ENCODE measurements around the gene FADS3. TPM values are rescaled to one million over a fixed set of nuclear protein-coding genes. Genes with fewer than 3 reads are reported as not detected.

The FADS3 gene
- total and polyA plus RNA-seq, 2 donors (not counting 1 experiment from before 2014, with no cell fraction given) = 79.9 to 224 TPM

- Histone ChIP-seq H3K9ac (ENCODE audit: insufficient read depth, low read length) (no peak overlapping the region), H3K36me3 (ENCODE audit: control insufficient read depth, insufficient read depth, low read length) (peaks cover 58% of the 10 kb centered on the region), H3K9me3 (ENCODE audit: control insufficient read depth, insufficient read depth, low read depth, low read length) (no peaks in the 10 kb centered on the region), H4K20me1 (ENCODE audit: control insufficient read depth, extremely low read depth, insufficient read depth, low read length) (no peaks in the 10 kb centered on the region), H3K27ac (ENCODE audit: insufficient read depth, low read length) (no peak overlapping the region), H2AFZ (ENCODE audit: low read length) (no peak overlapping the region), H3K4me2 (ENCODE audit: extremely low read depth, insufficient read depth, low read length) (no peak overlapping the region), H3K4me3 (replicated peaks in 1 of 4; ENCODE audit: control extremely low read depth in 1 of 4, insufficient read depth in 1 of 4, low read depth in 3 of 4, low read length in 4 of 4) (no peak overlapping the region), H3K4me1 (ENCODE audit: control insufficient read depth, extremely low read depth, insufficient read depth, low read length) (no peaks in the 10 kb centered on the region), H3K27me3 (ENCODE audit: control insufficient read depth, insufficient read depth, low read length) (no peaks in the 10 kb centered on the region), H3K79me2 (ENCODE audit: control insufficient read depth, insufficient read depth, low read length) (no peaks in the 10 kb centered on the region)
- TF ChIP-seq EZH2 (IDR thresholded peaks at IDR 0.05; ENCODE audit: low read length, missing control alignments) = no peak
- TF ChIP-seq, protein P1, sequence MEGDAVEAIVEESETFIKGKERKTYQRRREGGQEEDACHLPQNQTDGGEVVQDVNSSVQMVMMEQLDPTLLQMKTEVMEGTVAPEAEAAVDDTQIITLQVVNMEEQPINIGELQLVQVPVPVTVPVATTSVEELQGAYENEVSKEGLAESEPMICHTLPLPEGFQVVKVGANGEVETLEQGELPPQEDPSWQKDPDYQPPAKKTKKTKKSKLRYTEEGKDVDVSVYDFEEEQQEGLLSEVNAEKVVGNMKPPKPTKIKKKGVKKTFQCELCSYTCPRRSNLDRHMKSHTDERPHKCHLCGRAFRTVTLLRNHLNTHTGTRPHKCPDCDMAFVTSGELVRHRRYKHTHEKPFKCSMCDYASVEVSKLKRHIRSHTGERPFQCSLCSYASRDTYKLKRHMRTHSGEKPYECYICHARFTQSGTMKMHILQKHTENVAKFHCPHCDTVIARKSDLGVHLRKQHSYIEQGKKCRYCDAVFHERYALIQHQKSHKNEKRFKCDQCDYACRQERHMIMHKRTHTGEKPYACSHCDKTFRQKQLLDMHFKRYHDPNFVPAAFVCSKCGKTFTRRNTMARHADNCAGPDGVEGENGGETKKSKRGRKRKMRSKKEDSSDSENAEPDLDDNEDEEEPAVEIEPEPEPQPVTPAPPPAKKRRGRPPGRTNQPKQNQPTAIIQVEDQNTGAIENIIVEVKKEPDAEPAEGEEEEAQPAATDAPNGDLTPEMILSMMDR (conservative IDR thresholded peaks at IDR 0.05 in 1 of 2, IDR thresholded peaks at IDR 0.05 in 1 of 2; ENCODE audit: low read depth in 1 of 2, low read length in 2 of 2) = no peak
- DNase-seq (ENCODE audit: low read depth in 2 of 2) = no peak
Observed at GRCh38 chr11:61851113-61851899, 40.0 kb downstream of the FADS3 start.

DNA sequence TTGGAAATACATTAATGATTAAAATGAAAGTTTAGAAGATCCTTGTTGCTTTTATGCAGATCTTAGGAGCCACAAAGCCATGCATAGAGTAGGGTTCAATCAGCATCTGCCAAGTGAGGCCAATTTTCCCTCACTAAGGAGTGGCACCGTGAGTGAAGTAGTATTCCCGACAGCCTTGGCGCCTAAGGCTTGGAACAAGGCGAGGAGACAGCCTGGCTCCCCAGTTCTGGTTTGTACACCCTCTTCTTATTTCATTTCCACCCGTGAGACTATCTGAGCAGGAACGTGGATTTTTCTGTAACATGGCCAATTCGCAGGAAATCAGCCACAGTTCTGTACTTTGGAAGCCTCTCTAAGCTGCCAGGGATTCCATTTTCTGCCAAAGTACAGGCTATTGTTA lies 40.7 kb downstream of the FADS3 start:
- Histone ChIP-seq H3K36me3 (ENCODE audit: control insufficient read depth, insufficient read depth, low read length) (peaks cover 54% of the 10 kb centered on the region), H3K4me3 (replicated peaks in 1 of 4; ENCODE audit: control extremely low read depth in 1 of 4, insufficient read depth in 1 of 4, low read depth in 3 of 4, low read length in 4 of 4) (no peak overlapping the region), H3K79me2 (ENCODE audit: control insufficient read depth, insufficient read depth, low read length) (no peaks in the 10 kb centered on the region), H3K9me3 (ENCODE audit: control insufficient read depth, insufficient read depth, low read depth, low read length) (no peaks in the 10 kb centered on the region), H2AFZ (ENCODE audit: low read length) (no peak overlapping the region), H3K9ac (ENCODE audit: insufficient read depth, low read length) (no peak overlapping the region), H3K27ac (ENCODE audit: insufficient read depth, low read length) (no peak overlapping the region), H3K27me3 (ENCODE audit: control insufficient read depth, insufficient read depth, low read length) (no peaks in the 10 kb centered on the region), H3K4me1 (ENCODE audit: control insufficient read depth, extremely low read depth, insufficient read depth, low read length) (no peaks in the 10 kb centered on the region), H4K20me1 (ENCODE audit: control insufficient read depth, extremely low read depth, insufficient read depth, low read length) (no peaks in the 10 kb centered on the region), H3K4me2 (ENCODE audit: extremely low read depth, insufficient read depth, low read length) (no peak overlapping the region)
- no peak for DNase-seq (ENCODE audit: low read depth in 2 of 2)
- TF ChIP-seq, protein P1 (conservative IDR thresholded peaks at IDR 0.05 in 1 of 2, IDR thresholded peaks at IDR 0.05 in 1 of 2; ENCODE audit: low read depth in 1 of 2, low read length in 2 of 2) = no peak
- TF ChIP-seq EZH2 (IDR thresholded peaks at IDR 0.05; ENCODE audit: low read length, missing control alignments) = no peak

DNA sequence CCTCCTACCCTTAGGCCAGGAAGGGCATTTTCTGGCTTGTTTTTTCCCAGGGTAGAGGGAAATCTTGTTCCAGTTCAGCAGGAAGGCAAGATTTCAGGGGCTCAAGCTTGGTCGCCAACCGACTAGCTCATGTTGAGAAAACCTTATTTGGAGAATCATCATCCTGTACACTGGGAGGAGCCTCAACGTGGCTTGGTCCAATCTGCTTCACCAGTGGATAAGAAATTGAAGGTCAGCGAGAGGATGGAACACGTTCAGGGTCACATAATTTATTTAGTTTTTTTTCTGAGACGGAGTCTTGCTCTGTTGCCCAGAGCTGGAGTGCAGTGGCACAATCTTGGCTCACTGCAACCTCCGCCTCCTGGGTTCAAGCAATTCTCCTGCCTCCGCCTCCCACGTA lies 42.7 kb downstream of the FADS3 start:
- H3K4me3 ChIP-seq (replicated peaks in 1 of 4; ENCODE audit: control extremely low read depth in 1 of 4, insufficient read depth in 1 of 4, low read depth in 3 of 4, low read length in 4 of 4) = no peak overlapping the region
- H3K36me3 ChIP-seq (ENCODE audit: control insufficient read depth, insufficient read depth, low read length) = peaks cover 41% of the 10 kb centered on the region
- H3K79me2 ChIP-seq (ENCODE audit: control insufficient read depth, insufficient read depth, low read length) = no peaks in the 10 kb centered on the region
- no peak overlapping the region for H3K4me2 ChIP-seq (ENCODE audit: extremely low read depth, insufficient read depth, low read length)
- no peak overlapping the region for H3K9ac ChIP-seq (ENCODE audit: insufficient read depth, low read length)
- no peak for DNase-seq (ENCODE audit: low read depth in 2 of 2)
- H3K27ac ChIP-seq (ENCODE audit: insufficient read depth, low read length) = no peak overlapping the region
- no peak for TF ChIP-seq EZH2 (IDR thresholded peaks at IDR 0.05; ENCODE audit: low read length, missing control alignments)
- TF ChIP-seq, protein P1 (conservative IDR thresholded peaks at IDR 0.05 in 1 of 2, IDR thresholded peaks at IDR 0.05 in 1 of 2; ENCODE audit: low read depth in 1 of 2, low read length in 2 of 2) = no peak
- no peak overlapping the region for H2AFZ ChIP-seq (ENCODE audit: low read length)
- H3K27me3 ChIP-seq (ENCODE audit: control insufficient read depth, insufficient read depth, low read length) = no peaks in the 10 kb centered on the region
- H4K20me1 ChIP-seq (ENCODE audit: control insufficient read depth, extremely low read depth, insufficient read depth, low read length) = no peaks in the 10 kb centered on the region
- no peaks in the 10 kb centered on the region for H3K4me1 ChIP-seq (ENCODE audit: control insufficient read depth, extremely low read depth, insufficient read depth, low read length)
- H3K9me3 ChIP-seq (ENCODE audit: control insufficient read depth, insufficient read depth, low read depth, low read length) = no peaks in the 10 kb centered on the region

All from fibroblast of lung (primary cell).